H1 (cell line): ENCODE results near the gene MYO9A. TPM values are rescaled to one million over a fixed set of nuclear protein-coding genes. Genes with fewer than 3 reads are reported as not detected.
A peak's percentile ranks its signal among the peaks of the same experiment; 100 is the strongest.

Source experiments
- CTCF ChIA-PET: fragments of 300-600 bp; sonication (Branson Sonifier 250); formaldehyde crosslinking; loops from one replicate; lab custom pipeline; 2021; ENCODE audit not compliant: partially characterized antibody; lab: Charles Lee
- POLR2A ChIA-PET: fragments of 300-600 bp; sonication (Branson Sonifier 250); formaldehyde crosslinking; loops from one replicate; lab custom pipeline; 2021; ENCODE audit warnings: inconsistent platforms; ENCODE audit not compliant: partially characterized antibody; lab: Charles Lee
- DNase-seq, 2 experiments: peaks; one replicate each; pipeline versions ENCODE4 v3.0.0 to v3.0.0-alpha.2; 2010 to 2022; ENCODE audit warnings: low spot score in 2 of 2, low read depth in 1 of 2, mixed read lengths in 1 of 2
- FAIRE-seq: peaks from 2 replicates; lab custom pipeline; 2011; peaks lifted over from hg19 to GRCh38; lab: Jason Lieb, UNC
- H2AFZ ChIP-seq: 2 replicates; pipeline ENCODE4 v1.8.1; 2012; ENCODE audit warnings: low read length, inconsistent platforms
- H2AK5ac ChIP-seq: 2 replicates; pipeline ENCODE4 v1.6.1; 2013; ENCODE audit warnings: low read depth, low read length
- H2BK120ac ChIP-seq: replicated peaks from 2 replicates; pipeline ENCODE3; 2013; ENCODE audit warnings: low read depth, low read length, inconsistent platforms
- H2BK12ac ChIP-seq: 2 replicates; pipeline ENCODE4 v1.6.1; 2013; ENCODE audit warnings: low read depth, low read length
- H2BK15ac ChIP-seq: 2 replicates; pipeline ENCODE4 v1.6.1; 2013; ENCODE audit warnings: low read length
- H2BK20ac ChIP-seq: 2 replicates; pipeline ENCODE4 v1.6.1; 2013; ENCODE audit warnings: low read length
- H2BK5ac ChIP-seq: 2 replicates; pipeline ENCODE4 v1.6.1; 2013; ENCODE audit warnings: low read depth, low read length
- H3K14ac ChIP-seq: 2 replicates; pipeline ENCODE4 v1.6.1; 2013; ENCODE audit warnings: inconsistent platforms; ENCODE audit not compliant: insufficient read length
- H3K18ac ChIP-seq: 2 replicates; pipeline ENCODE4 v1.6.1; 2013; ENCODE audit warnings: low read length; ENCODE audit errors: extremely low read depth
- H3K23ac ChIP-seq: 2 replicates; pipeline ENCODE4 v1.6.1; 2013; ENCODE audit warnings: inconsistent platforms; ENCODE audit not compliant: insufficient read length
- H3K23me2 ChIP-seq: 2 replicates; pipeline ENCODE4 v1.6.1; 2013; ENCODE audit warnings: low read depth, low read length
- H3K27ac ChIP-seq: 2 replicates; pipeline ENCODE4 v1.6.1; 2011; ENCODE audit warnings: low read depth, low read length, inconsistent platforms
- H3K27me3 ChIP-seq, 4 experiments: replicated peaks in 1 of 4; 1 replicate in 1 of 4; 2 replicates in 3 of 4; pipeline versions ENCODE4 v1.6.1 to v1.8.1; 2011 to 2013; ENCODE audit warnings: low read length in 3 of 4, mild to moderate bottlenecking in 3 of 4, inconsistent platforms in 2 of 4, mixed read lengths in 2 of 4, moderate library complexity in 1 of 4; ENCODE audit not compliant: control insufficient read depth in 3 of 4, insufficient read depth in 3 of 4; ENCODE audit errors: extremely low read depth in 1 of 4
- H3K36me3 ChIP-seq, 4 experiments: 2 replicates each; pipeline versions ENCODE4 v1.6.1 to v1.8.1; 2011 to 2013; ENCODE audit warnings: mild to moderate bottlenecking in 4 of 4, low read length in 3 of 4, moderate library complexity in 2 of 4, control low read depth in 1 of 4, inconsistent platforms in 1 of 4; ENCODE audit not compliant: insufficient read depth in 4 of 4, control insufficient read depth in 2 of 4
- H3K4ac ChIP-seq: replicated peaks from 2 replicates; pipeline ENCODE3; 2013; ENCODE audit warnings: low read length, low read depth, mixed read lengths, inconsistent platforms; ENCODE audit not compliant: insufficient read length
- H3K4me1 ChIP-seq, 4 experiments: replicated peaks in 1 of 4; 1 replicate in 1 of 4; 2 replicates in 3 of 4; pipeline versions ENCODE4 v1.6.1 to v1.8.1; 2011 to 2013; ENCODE audit warnings: low read length in 3 of 4, inconsistent platforms in 2 of 4, mixed read lengths in 1 of 4; ENCODE audit not compliant: insufficient read depth in 4 of 4, control insufficient read depth in 3 of 4
- H3K4me2 ChIP-seq, 2 experiments: 2 replicates each; pipeline versions ENCODE4 v1.6.1 to v1.8.1; 2011 to 2013; ENCODE audit warnings: low read depth in 2 of 2, low read length in 2 of 2, control low read depth in 1 of 2, inconsistent platforms in 1 of 2, mild to moderate bottlenecking in 1 of 2; ENCODE audit not compliant: insufficient read depth in 1 of 2
- H3K4me3 ChIP-seq, 4 experiments: fragments of 200-600, 300-600 bp in 1 of 4; sonication (generic), shearing (Covaris generic), sonication (Bioruptor Twin) in 1 of 4; 2 replicates each; pipeline versions ENCODE4 v1.5.1 to v1.8.1; 2011 to 2016; ENCODE audit warnings: low read length in 4 of 4, low read depth in 3 of 4, control low read depth in 2 of 4, inconsistent platforms in 2 of 4, mild to moderate bottlenecking in 2 of 4, mixed read lengths in 1 of 4, moderate library complexity in 1 of 4; ENCODE audit not compliant: insufficient read depth in 2 of 4; ENCODE audit errors: extremely low read depth in 1 of 4
- H3K56ac ChIP-seq: replicated peaks from 2 replicates; pipeline ENCODE3; 2013; ENCODE audit warnings: low read depth, mild to moderate bottlenecking, mixed read lengths, low read length, inconsistent platforms; ENCODE audit not compliant: insufficient read length
- H3K79me1 ChIP-seq: 2 replicates; pipeline ENCODE4 v1.6.1; 2013; ENCODE audit warnings: low read depth, low read length, control low read depth
- H3K79me2 ChIP-seq, 2 experiments: 2 replicates each; pipeline versions ENCODE4 v1.6.1 to v1.8.1; 2012 to 2013; ENCODE audit warnings: low read length in 2 of 2, mild to moderate bottlenecking in 2 of 2, inconsistent platforms in 1 of 2; ENCODE audit not compliant: insufficient read depth in 2 of 2, control insufficient read depth in 1 of 2
- H3K9ac ChIP-seq, 4 experiments: replicated peaks in 1 of 4; 1 replicate in 1 of 4; 2 replicates in 3 of 4; pipeline versions ENCODE4 v1.6.1 to v1.8.1; 2011 to 2013; ENCODE audit warnings: low read depth in 3 of 4, low read length in 3 of 4, control low read depth in 2 of 4, mild to moderate bottlenecking in 2 of 4, moderate library complexity in 2 of 4, inconsistent platforms in 1 of 4; ENCODE audit errors: extremely low read depth in 1 of 4
- H3K9me3 ChIP-seq, 2 experiments: 2 replicates each; pipeline versions ENCODE4 v1.6.1 to v1.8.1; 2012 to 2013; ENCODE audit warnings: mild to moderate bottlenecking in 2 of 2, moderate library complexity in 2 of 2, control low read depth in 1 of 2, inconsistent platforms in 1 of 2, low read depth in 1 of 2, low read length in 1 of 2, mixed read lengths in 1 of 2; ENCODE audit not compliant: insufficient read depth in 2 of 2
- H4K20me1 ChIP-seq, 2 experiments: replicated peaks in 1 of 2; 2 replicates each; pipeline versions ENCODE3 to v1.8.1; 2011 to 2013; ENCODE audit warnings: inconsistent platforms in 2 of 2, low read length in 2 of 2, mild to moderate bottlenecking in 1 of 2; ENCODE audit not compliant: insufficient read depth in 2 of 2, control insufficient read depth in 1 of 2
- H4K5ac ChIP-seq: 2 replicates; pipeline ENCODE4 v1.6.1; 2013; ENCODE audit warnings: low read length, low read depth, mixed read lengths, inconsistent platforms; ENCODE audit not compliant: insufficient read length
- H4K8ac ChIP-seq: 2 replicates; pipeline ENCODE4 v1.8.0; 2013; ENCODE audit warnings: mild to moderate bottlenecking, moderate library complexity, low read length, inconsistent platforms; ENCODE audit not compliant: insufficient read depth; ENCODE audit errors: extremely low read depth
- H4K91ac ChIP-seq: replicated peaks from 2 replicates; pipeline ENCODE3; 2013; ENCODE audit warnings: low read length, mixed read lengths, inconsistent platforms; ENCODE audit not compliant: insufficient read length
- SAP30 ChIP-seq: fragments of 300-600 bp; sonication (generic); IDR thresholded peaks from 2 replicates; pipeline ENCODE4 v1.7.1; 2012; ENCODE audit warnings: low read length, moderate library complexity, mild to moderate bottlenecking, inconsistent platforms; ENCODE audit not compliant: insufficient read depth, insufficient replicate concordance
- YY1 ChIP-seq: IDR thresholded peaks from 2 replicates; pipeline ENCODE4 v1.6.1; 2011; ENCODE audit warnings: low read depth, mild to moderate bottlenecking, low read length
- WGBS, 2 experiments: shearing (Covaris generic) in 1 of 2; methylation state at CpG; one replicate each; pipeline versions ENCODE4 v1.1.6 to v1.1.7; 2013 to 2015; ENCODE audit warnings: low lambda C conversion rate in 2 of 2, mixed read lengths in 2 of 2, inconsistent platforms in 1 of 2, low coverage in 1 of 2, missing lambda C conversion rate in 1 of 2; ENCODE audit not compliant: insufficient replicate concordance in 2 of 2, insufficient coverage in 1 of 2, insufficient read length in 1 of 2; ENCODE audit errors: extremely low coverage in 1 of 2, missing lambda C conversion rate in 1 of 2; 5-methylcytosine and 5-hydroxymethylcytosine counted together
- polyA plus RNA-seq, 7 experiments: library from polyadenylated mRNA; depleted of rRNA in 3 of 7; stranded (reverse) in 5 of 7; unstranded in 2 of 7; fragments of >200 nt in 5 of 7; fragments of 200-250 nt in 2 of 7; gene quantifications; 1 replicate in 5 of 7; 2 replicates in 1 of 7; 4 replicates in 1 of 7; pipeline versions ENCODE4 v1.2.1 to v1.2.3, GENCODE V29; 2011 to 2013; ENCODE audit warnings: missing spikeins in 2 of 7, mixed read lengths in 2 of 7
- total RNA-seq: library from RNA; stranded (reverse); fragmentation: NEBNext Ultra II Directional; extraction: Animal tissue kit (Norgen Biotek cat#: 25700); gene quantifications from 2 replicates; pipeline ENCODE4 v1.2.1, GENCODE V29; 2021

The MYO9A gene
- total and polyA plus RNA-seq, 2 of the 8 experiments (the other 6 are each of a cell fraction or from before 2014, with no cell fraction given): 3.9 to 26.0 TPM

- no peaks in the 10 kb centered on the region for H3K9me3 ChIP-seq
- no peak overlapping the region for H3K23ac ChIP-seq
- H2BK12ac ChIP-seq: no peak overlapping the region
- no peak overlapping the region for H2BK120ac ChIP-seq
- DNase-seq (no peak), FAIRE-seq (no peak)
- no peak overlapping the region for H4K91ac ChIP-seq
- no peaks in the 10 kb centered on the region for H3K27me3 ChIP-seq
- no peak for TF ChIP-seq YY1
- TF ChIP-seq SAP30: no peak
- H3K4me3 ChIP-seq: no peak overlapping the region
- ChIA-PET POLR2A (no interaction called here), CTCF (interaction anchor here (0.6 to 5.8 kb wide), 17 partner anchors 8 to 990 kb away, joined by 3 to 49 read pairs (median 4); no protein-coding TSS in a partner anchor)
- 93% methylated on average over 6 of the region's 6 CpGs; no CpG with 5 or more reads in 1 of the 2 experiments for WGBS, 2 experiments
- no peak overlapping the region for H2AK5ac ChIP-seq
- H3K36me3 ChIP-seq: no peaks in the 10 kb centered on the region
- no peaks in the 10 kb centered on the region for H3K23me2 ChIP-seq
- H2BK20ac ChIP-seq: no peak overlapping the region
- no peaks in the 10 kb centered on the region for H3K79me2 ChIP-seq
- H2AFZ ChIP-seq: no peak overlapping the region
- H3K9ac ChIP-seq: no peak overlapping the region
- no peak overlapping the region for H3K14ac ChIP-seq
- H3K4ac ChIP-seq: no peak overlapping the region
- H3K56ac ChIP-seq: no peak overlapping the region
- H3K18ac ChIP-seq: no peak overlapping the region
- no peak overlapping the region for H3K27ac ChIP-seq
- H3K4me1 ChIP-seq: no peaks in the 10 kb centered on the region; a peak in 3 of 7 replicates
- H3K79me1 ChIP-seq: no peaks in the 10 kb centered on the region
- no peaks in the 10 kb centered on the region for H4K20me1 ChIP-seq
- 0 out of 2 replicates have a peak overlapping the region, but pooled peaks have one; percentile 39 for H2BK5ac ChIP-seq
- H2BK15ac ChIP-seq: no peak overlapping the region
- H4K5ac ChIP-seq: no peak overlapping the region
- no peak overlapping the region for H3K4me2 ChIP-seq
- H4K8ac ChIP-seq: no peak overlapping the region
These were observed 338.7 kb downstream of the MYO9A start for GRCh38 chr15:71779073-71779797.
